Measurements from ENCODE around the gene MIS18A.

- TF ChIP-seq POLR2AphosphoS5 (IDR thresholded peaks at IDR 0.05) = no peak
- no peak for TF ChIP-seq POLR2A (IDR thresholded peaks at IDR 0.05)
These were observed 46.9 kb upstream of the MIS18A start for GRCh38 chr21:32325706-32326105.

All from spleen (tissue), 3 donors.